ENCODE measurements around the gene CST6.

The CST6 gene

DNA sequence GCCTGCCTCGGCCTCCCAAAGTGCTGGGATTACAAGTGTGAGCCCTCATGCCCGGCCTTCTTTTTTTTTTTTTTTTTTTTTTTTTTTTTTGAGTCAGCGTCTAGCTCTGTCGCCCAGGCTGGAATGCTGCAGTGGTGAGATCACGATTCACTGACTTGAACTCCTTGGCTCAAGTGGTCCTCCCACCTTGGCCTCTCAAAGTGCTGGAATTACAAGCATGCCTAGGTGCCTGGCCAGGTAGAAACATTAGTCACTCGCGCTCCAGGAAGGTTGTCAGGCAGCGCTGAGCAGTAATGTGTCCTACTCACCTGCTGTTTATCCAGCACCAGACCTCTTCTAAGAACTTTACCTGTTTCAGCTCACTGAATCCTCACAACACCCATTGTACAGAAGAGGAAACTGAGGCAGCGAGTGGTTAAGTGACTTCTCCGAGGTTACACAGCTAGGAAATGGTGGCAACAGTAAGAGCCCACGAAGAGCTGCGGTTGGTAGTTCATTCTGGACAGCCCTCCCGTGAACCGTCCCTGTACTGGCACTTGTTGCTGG is 496 bp upstream of the CST6 start:
- Histone ChIP-seq H3K4me1 (ENCODE audit: control insufficient read depth, insufficient read depth, low read length) (no peaks in the 10 kb centered on the region), H3K27me3 (replicated peaks; ENCODE audit: control insufficient read depth, insufficient read depth, low read length) (peaks cover 4% of the 10 kb centered on the region), H3K9me3 (ENCODE audit: control insufficient read depth, low read length) (no peaks in the 10 kb centered on the region), H3K4me3 (ENCODE audit: low read length) (no peak overlapping the region), H3K36me3 (ENCODE audit: control insufficient read depth, insufficient read depth, low read length, severe bottlenecking) (no peaks in the 10 kb centered on the region), H3K9ac (ENCODE audit: low read length) (no peak overlapping the region)
- DNase-seq (ENCODE audit: low read depth): no peak

DNA sequence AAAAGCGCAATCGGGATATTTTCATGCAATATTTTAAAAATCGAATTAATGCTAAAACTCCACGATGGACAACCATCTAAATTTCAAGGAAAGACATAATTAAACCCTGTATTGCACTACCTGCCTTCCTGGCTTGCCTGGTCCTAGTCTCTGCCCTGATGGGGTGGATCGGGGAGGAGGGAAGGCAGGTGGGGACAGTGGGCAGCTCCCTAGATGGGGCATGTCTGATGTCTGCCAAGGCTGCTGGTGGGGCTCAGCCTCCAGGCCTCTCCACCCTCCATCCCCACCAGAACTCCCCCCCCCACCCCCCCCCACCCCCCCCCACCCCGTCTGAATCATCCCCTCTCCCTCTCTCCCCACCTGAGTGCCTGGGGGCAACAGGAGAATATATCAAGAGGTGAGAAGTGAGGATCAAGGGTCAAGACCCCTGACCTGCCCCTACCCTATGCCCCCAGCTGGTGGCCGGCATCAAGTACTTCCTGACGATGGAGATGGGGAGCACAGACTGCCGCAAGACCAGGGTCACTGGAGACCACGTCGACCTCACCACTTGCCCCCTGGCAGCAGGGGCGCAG is 650 bp downstream of the CST6 start:
- no peak overlapping the region for H3K9ac ChIP-seq (ENCODE audit: low read length)
- H3K9me3 ChIP-seq (ENCODE audit: control insufficient read depth, low read length): no peaks in the 10 kb centered on the region
- H3K4me3 ChIP-seq (ENCODE audit: low read length): no peak overlapping the region
- H3K36me3 ChIP-seq (ENCODE audit: control insufficient read depth, insufficient read depth, low read length, severe bottlenecking): no peaks in the 10 kb centered on the region
- H3K27me3 ChIP-seq (replicated peaks; ENCODE audit: control insufficient read depth, insufficient read depth, low read length): peaks cover 4% of the 10 kb centered on the region
- no peak for DNase-seq (ENCODE audit: low read depth)
- H3K4me1 ChIP-seq (ENCODE audit: control insufficient read depth, insufficient read depth, low read length): no peaks in the 10 kb centered on the region

DNA sequence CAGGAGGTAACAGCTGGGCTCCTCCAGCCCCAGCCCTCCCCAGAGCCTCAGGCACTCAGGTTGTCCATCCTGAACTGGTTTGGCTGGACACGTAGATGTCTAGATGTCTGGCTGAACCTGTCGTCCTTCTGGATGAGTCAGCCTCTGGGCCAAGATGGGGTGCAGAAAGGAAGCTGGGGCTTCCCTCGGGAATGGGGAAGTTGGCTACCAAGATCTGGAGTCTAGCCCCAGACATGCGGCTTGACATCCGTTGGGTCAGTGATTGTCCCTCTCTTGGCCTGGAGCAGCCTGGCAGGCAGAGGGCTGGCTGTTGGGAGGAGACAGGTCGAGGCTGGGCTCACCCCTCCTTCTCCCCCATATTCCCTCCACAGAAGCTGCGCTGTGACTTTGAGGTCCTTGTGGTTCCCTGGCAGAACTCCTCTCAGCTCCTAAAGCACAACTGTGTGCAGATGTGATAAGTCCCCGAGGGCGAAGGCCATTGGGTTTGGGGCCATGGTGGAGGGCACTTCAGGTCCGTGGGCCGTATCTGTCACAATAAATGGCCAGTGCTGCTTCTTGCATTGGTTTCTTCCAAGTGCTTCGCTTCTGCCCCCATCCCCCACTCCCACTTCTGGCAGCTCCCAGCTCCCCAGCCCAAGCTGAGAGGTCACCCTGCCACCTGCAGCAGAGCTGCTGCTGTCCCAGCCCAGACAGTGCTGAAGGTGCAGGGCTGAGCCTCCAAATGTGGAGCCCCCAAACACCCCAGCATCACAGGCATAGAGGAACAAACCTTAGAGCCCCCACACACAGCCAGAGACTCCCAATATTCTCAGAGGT is 1.3 kb downstream of the CST6 start:
- no peaks in the 10 kb centered on the region for H3K4me1 ChIP-seq (ENCODE audit: control insufficient read depth, insufficient read depth, low read length)
- no peak overlapping the region for H3K4me3 ChIP-seq (ENCODE audit: low read length)
- H3K9me3 ChIP-seq (ENCODE audit: control insufficient read depth, low read length): no peaks in the 10 kb centered on the region
- H3K36me3 ChIP-seq (ENCODE audit: control insufficient read depth, insufficient read depth, low read length, severe bottlenecking): no peaks in the 10 kb centered on the region
- no peak for DNase-seq (ENCODE audit: low read depth)
- no peak overlapping the region for H3K9ac ChIP-seq (ENCODE audit: low read length)
- peaks cover 4% of the 10 kb centered on the region for H3K27me3 ChIP-seq (replicated peaks; ENCODE audit: control insufficient read depth, insufficient read depth, low read length)

DNA sequence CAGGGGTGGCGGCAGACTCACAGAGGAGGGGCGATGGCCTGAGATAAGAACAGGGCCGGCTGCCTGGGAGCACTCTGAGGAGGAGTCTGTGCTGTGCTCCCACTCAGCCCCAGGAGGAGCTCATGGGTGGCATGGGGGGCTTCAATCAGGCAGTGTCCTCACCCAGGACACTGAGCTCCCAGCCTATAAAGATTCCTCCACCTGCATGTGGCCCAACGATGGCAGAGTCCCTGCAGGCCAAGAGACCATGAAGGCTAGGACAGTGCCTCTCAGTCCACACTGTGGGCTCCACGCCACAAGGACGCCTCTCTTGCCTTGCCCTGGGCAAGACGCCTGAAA is 1.9 kb downstream of the CST6 start:
- no peak for DNase-seq (ENCODE audit: low read depth)
- Histone ChIP-seq H3K27me3 (replicated peaks; ENCODE audit: control insufficient read depth, insufficient read depth, low read length) (peaks cover 4% of the 10 kb centered on the region), H3K9ac (ENCODE audit: low read length) (no peak overlapping the region), H3K4me1 (ENCODE audit: control insufficient read depth, insufficient read depth, low read length) (no peaks in the 10 kb centered on the region), H3K9me3 (ENCODE audit: control insufficient read depth, low read length) (no peaks in the 10 kb centered on the region), H3K36me3 (ENCODE audit: control insufficient read depth, insufficient read depth, low read length, severe bottlenecking) (no peaks in the 10 kb centered on the region), H3K4me3 (ENCODE audit: low read length) (no peak overlapping the region)

DNA sequence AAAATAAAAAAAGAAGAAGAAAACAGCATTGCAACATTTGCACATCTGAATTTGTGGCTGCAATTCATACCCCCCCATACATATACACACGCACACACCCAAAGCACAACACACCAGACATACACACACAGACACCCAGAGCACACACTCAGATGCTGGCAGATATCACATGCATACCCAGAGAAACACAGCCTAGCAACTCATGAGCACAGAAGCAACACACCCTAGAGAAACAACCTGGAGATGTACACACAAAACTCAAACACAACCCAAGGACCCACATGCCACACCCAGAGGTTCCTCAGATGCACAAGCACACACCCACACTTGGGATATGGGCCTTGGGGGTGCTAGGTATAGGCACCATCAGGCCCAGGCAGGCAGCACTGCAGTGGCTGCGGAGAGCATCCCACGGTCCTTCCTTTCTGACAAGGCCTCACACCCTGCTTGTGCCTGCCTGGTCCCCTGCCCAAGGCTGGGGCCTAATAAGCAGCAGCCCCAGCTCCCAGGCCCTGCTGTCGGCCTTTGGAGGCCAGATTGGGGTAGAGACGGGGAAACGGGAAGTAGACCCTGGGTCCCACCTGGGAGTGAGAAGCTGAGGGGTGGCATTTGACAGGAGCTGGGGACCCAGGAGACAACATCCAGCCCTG is 3.1 kb downstream of the CST6 start:
- peak; percentile 9 for DNase-seq (ENCODE audit: low read depth)
- H3K27me3 ChIP-seq (replicated peaks; ENCODE audit: control insufficient read depth, insufficient read depth, low read length): peaks cover 4% of the 10 kb centered on the region

DNA sequence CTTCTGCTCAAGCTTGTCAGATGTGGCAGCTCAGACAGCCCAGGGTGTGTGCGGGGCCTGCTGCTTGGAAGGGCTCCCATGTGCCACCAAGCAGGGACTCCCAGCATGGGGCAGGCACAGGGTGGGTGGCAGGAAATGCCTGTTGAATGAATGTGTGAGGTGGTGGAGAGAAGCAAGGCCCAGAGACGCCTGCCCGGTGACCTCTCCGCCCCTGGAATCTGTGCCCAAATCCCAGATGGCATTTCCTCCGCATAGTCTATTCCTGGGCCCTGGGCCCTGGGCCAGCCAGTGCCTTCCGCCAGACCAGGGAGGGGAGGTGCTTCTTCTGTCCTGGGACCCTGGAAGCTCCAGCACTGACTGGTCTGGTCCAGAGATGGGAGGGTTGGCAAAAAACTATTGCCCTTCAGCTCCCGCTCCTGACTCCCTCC is 3.7 kb downstream of the CST6 start:
- Histone ChIP-seq H3K4me1 (ENCODE audit: control insufficient read depth, insufficient read depth, low read length) (no peaks in the 10 kb centered on the region), H3K36me3 (ENCODE audit: control insufficient read depth, insufficient read depth, low read length, severe bottlenecking) (no peaks in the 10 kb centered on the region), H3K9me3 (ENCODE audit: control insufficient read depth, low read length) (no peaks in the 10 kb centered on the region), H3K27me3 (replicated peaks; ENCODE audit: control insufficient read depth, insufficient read depth, low read length) (peaks cover 4% of the 10 kb centered on the region), H3K9ac (ENCODE audit: low read length) (no peak overlapping the region), H3K4me3 (ENCODE audit: low read length) (no peak overlapping the region)
- DNase-seq (ENCODE audit: low read depth): peak; percentile 54

More for the DNA sequence above, 3.1 kb downstream of the CST6 start:
- no peaks in the 10 kb centered on the region for H3K9me3 ChIP-seq (ENCODE audit: control insufficient read depth, low read length)
- no peaks in the 10 kb centered on the region for H3K4me1 ChIP-seq (ENCODE audit: control insufficient read depth, insufficient read depth, low read length)
- H3K36me3 ChIP-seq (ENCODE audit: control insufficient read depth, insufficient read depth, low read length, severe bottlenecking): no peaks in the 10 kb centered on the region
- no peak overlapping the region for H3K4me3 ChIP-seq (ENCODE audit: low read length)
- no peak overlapping the region for H3K9ac ChIP-seq (ENCODE audit: low read length)

DNA sequence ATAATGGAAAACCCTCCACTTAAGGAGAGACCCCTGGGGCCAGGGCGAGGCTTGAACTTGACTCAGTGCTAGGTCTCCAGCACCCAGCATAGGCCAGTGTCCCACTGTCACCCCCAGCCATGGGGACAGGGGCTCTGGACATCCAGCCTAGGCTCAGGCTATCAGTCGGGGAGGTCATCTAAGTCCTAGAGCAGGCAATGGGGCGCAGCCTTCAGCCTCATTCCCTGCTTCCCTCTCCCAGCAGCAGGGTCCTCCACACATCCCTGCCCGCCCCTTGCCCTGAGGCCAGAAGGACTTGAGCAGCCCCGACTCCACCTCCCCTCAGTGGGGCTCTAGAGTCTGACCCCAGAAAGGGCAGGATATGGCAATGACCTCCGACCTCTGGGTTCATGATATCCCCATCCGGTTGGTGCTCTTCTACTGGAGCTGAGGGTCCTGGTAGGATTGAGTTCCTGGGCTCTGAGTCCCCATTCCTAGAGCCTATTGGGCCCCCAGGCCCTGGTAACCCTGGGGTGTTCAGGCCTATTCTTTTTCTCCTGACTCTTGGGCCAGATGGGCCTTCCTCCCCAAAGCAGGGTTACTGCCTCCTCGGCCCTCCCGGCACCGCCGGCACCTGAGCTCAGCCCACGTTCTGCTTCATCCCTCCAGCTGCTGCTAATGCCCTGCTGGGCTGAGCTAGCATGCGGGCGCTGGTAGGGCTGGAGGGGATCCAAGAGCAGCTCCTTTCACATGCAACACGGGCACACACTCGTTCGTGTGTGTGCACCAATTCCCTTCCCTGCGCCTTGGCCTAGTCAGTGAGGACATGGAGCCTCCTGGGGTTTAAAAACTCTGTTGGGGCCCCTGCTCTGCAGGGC is 4.4 kb downstream of the CST6 start:
- no peak overlapping the region for H3K4me3 ChIP-seq (ENCODE audit: low read length)
- DNase-seq (ENCODE audit: low read depth): no peak
- no peaks in the 10 kb centered on the region for H3K36me3 ChIP-seq (ENCODE audit: control insufficient read depth, insufficient read depth, low read length, severe bottlenecking)
- H3K27me3 ChIP-seq (replicated peaks; ENCODE audit: control insufficient read depth, insufficient read depth, low read length): peaks cover 4% of the 10 kb centered on the region
- H3K9me3 ChIP-seq (ENCODE audit: control insufficient read depth, low read length): no peaks in the 10 kb centered on the region
- peaks cover 2% of the 10 kb centered on the region for H3K4me1 ChIP-seq (ENCODE audit: control insufficient read depth, insufficient read depth, low read length)
- no peak overlapping the region for H3K9ac ChIP-seq (ENCODE audit: low read length)

DNA sequence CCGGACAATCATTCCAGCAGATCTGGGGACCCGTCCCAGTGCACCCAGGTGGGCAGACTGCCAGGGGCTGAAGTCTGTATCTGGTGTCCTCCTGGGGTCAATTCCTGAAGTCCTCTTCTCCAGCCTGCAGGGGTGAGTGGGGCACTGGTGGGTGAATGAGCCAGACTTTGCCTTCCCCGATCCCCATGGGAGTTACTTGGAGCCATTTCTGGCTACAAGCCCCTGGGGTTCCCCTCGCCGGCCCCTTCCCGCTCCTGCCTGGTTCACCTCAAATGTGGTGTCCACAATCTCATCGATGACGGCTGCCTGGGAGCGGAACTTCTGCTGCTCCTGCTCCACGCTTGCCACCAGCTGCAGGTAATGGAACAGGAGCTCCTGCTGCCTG is 5.0 kb downstream of the CST6 start:
- H3K4me3 ChIP-seq (ENCODE audit: low read length): no peak overlapping the region
- peaks cover 4% of the 10 kb centered on the region for H3K4me1 ChIP-seq (ENCODE audit: control insufficient read depth, insufficient read depth, low read length)
- H3K27me3 ChIP-seq (replicated peaks; ENCODE audit: control insufficient read depth, insufficient read depth, low read length): no peaks in the 10 kb centered on the region
- DNase-seq (ENCODE audit: low read depth): no peak
- H3K36me3 ChIP-seq (ENCODE audit: control insufficient read depth, insufficient read depth, low read length, severe bottlenecking): no peaks in the 10 kb centered on the region
- H3K9ac ChIP-seq (ENCODE audit: low read length): no peak overlapping the region
- H3K9me3 ChIP-seq (ENCODE audit: control insufficient read depth, low read length): no peaks in the 10 kb centered on the region

DNA sequence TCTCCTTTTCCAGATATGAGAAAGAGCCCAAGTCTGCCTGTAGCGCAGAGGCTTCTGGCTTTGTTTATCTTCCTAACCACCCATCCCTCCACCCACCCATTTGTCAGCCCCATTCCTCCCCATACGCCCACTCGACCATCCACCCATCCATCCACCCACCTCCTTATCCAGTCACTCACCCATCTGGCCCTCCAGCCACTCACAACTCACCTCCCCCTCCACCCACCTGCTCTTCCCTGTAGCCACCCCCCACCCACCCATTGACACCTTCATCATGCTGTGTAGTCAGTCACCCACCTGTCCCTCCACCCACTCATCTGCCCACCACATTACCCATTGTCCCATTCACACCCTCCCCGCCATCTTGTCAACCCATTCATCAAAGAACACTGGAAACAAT is 5.5 kb downstream of the CST6 start:
- DNase-seq (ENCODE audit: low read depth): no peak
- no peak overlapping the region for H3K9ac ChIP-seq (ENCODE audit: low read length)
- H3K4me3 ChIP-seq (ENCODE audit: low read length): no peak overlapping the region
- H3K4me1 ChIP-seq (ENCODE audit: control insufficient read depth, insufficient read depth, low read length): peaks cover 4% of the 10 kb centered on the region
- no peaks in the 10 kb centered on the region for H3K36me3 ChIP-seq (ENCODE audit: control insufficient read depth, insufficient read depth, low read length, severe bottlenecking)
- no peaks in the 10 kb centered on the region for H3K27me3 ChIP-seq (replicated peaks; ENCODE audit: control insufficient read depth, insufficient read depth, low read length)
- H3K9me3 ChIP-seq (ENCODE audit: control insufficient read depth, low read length): no peaks in the 10 kb centered on the region

DNA sequence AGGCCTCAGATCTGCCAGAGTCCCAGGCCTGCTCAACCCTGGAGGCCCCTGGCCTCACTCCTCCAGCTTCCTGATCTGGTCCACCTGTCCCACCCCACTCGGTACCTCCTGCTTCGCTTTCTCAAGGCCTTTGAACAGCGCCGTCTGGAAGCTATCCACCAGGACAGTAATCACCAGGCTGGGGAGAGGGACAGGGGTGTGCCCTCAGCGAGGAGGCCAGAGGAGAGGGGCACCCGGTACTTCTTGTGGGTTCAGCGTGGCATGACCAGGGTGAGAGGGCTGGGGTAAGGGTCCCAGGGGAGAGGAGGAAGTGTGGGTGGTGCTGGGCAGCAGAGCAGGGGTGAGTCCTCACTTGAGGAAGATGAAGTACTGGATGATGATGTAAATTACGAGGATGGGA is 8.4 kb downstream of the CST6 start:
- Histone ChIP-seq H3K9me3 (ENCODE audit: control insufficient read depth, low read length) (no peaks in the 10 kb centered on the region), H3K27me3 (replicated peaks; ENCODE audit: control insufficient read depth, insufficient read depth, low read length) (peaks cover 4% of the 10 kb centered on the region), H3K4me3 (ENCODE audit: low read length) (no peak overlapping the region), H3K4me1 (ENCODE audit: control insufficient read depth, insufficient read depth, low read length) (peaks cover 7% of the 10 kb centered on the region), H3K9ac (ENCODE audit: low read length) (no peak overlapping the region), H3K36me3 (ENCODE audit: control insufficient read depth, insufficient read depth, low read length, severe bottlenecking) (no peaks in the 10 kb centered on the region)
- DNase-seq (ENCODE audit: low read depth): no peak

Measured in adipocyte (in vitro differentiated cells).